HepG2 (cell line): Measurements from ENCODE around the gene TM4SF18. TPM values are rescaled to one million over a fixed set of nuclear protein-coding genes. Genes with fewer than 3 reads are reported as not detected.

Experiments used
- ATRX ChIP-seq: sonication (generic); formaldehyde crosslinking; IDR thresholded peaks from 2 replicates; pipeline ENCODE4 v1.4.0; 2020; ENCODE audit warnings: missing genetic modification reagents, borderline replicate concordance
- CHCHD3 ChIP-seq: sonication (generic); formaldehyde crosslinking; IDR thresholded peaks from 2 replicates; pipeline ENCODE4 v1.8.0; 2022; ENCODE audit warnings: mild to moderate bottlenecking, missing genetic modification reagents, moderate library complexity
- DNMT1 ChIP-seq: sonication (generic); formaldehyde crosslinking; IDR thresholded peaks from 2 replicates; pipeline ENCODE4 v1.5.1; 2020; ENCODE audit warnings: mild to moderate bottlenecking, missing genetic modification reagents
- ELF1 ChIP-seq: sonication (generic); formaldehyde crosslinking; IDR thresholded peaks from 2 replicates; pipeline ENCODE4 v1.4.0; 2020; ENCODE audit warnings: missing genetic modification reagents
- FOXO4 ChIP-seq: sonication (generic); formaldehyde crosslinking; conservative IDR thresholded peaks from 2 replicates; pipeline ENCODE4 v1.8.1; 2023; ENCODE audit warnings: missing genetic modification reagents
- MAFG ChIP-seq: sonication (generic); formaldehyde crosslinking; IDR thresholded peaks from 2 replicates; pipeline ENCODE4 v1.5.1; 2020; ENCODE audit warnings: mild to moderate bottlenecking, missing genetic modification reagents
- MBNL3 ChIP-seq: fragments of 250-450 bp; sonication (Bioruptor Pico); conservative IDR thresholded peaks from 2 replicates; pipeline ENCODE4 v1.8.0; 2022; ENCODE audit warnings: mild to moderate bottlenecking, inconsistent platforms
- MTF2 ChIP-seq: sonication (generic); formaldehyde crosslinking; IDR thresholded peaks from 2 replicates; pipeline ENCODE4 v1.5.0; 2020; ENCODE audit warnings: missing genetic modification reagents, borderline replicate concordance
- NR2F2 ChIP-seq: IDR thresholded peaks from 2 replicates; pipeline ENCODE4 v1.6.1; 2012; ENCODE audit warnings: low read depth, inconsistent platforms, borderline replicate concordance
- RAD21 ChIP-seq: fragments of 450-650 bp; formaldehyde crosslinking; IDR thresholded peaks from 2 replicates; pipeline ENCODE4 v1.5.0; 2020; ENCODE audit warnings: mild to moderate bottlenecking
- REPIN1 ChIP-seq: sonication (generic); formaldehyde crosslinking; IDR thresholded peaks from 2 replicates; pipeline ENCODE4 v1.8.0; 2022; ENCODE audit warnings: missing genetic modification reagents, low read depth, mild to moderate bottlenecking, borderline replicate concordance
- SP5 ChIP-seq: IDR thresholded peaks from 2 replicates; pipeline ENCODE4 v1.6.1; 2016; ENCODE audit warnings: low read depth, borderline replicate concordance
- STAG1 ChIP-seq: sonication (generic); formaldehyde crosslinking; IDR thresholded peaks from 2 replicates; pipeline ENCODE4 v1.4.0; 2020; ENCODE audit warnings: missing genetic modification reagents
- TMF1 ChIP-seq: sonication (generic); formaldehyde crosslinking; IDR thresholded peaks from 2 replicates; pipeline ENCODE4 v1.8.1; 2022; ENCODE audit warnings: low read depth, missing genetic modification reagents
- ZBTB3 ChIP-seq: sonication (generic); formaldehyde crosslinking; IDR thresholded peaks from 2 replicates; pipeline ENCODE4 v1.4.0; 2020; ENCODE audit warnings: low read depth, mild to moderate bottlenecking, moderate library complexity, missing genetic modification reagents, borderline replicate concordance
- ZBTB7B ChIP-seq: sonication (generic); formaldehyde crosslinking; IDR thresholded peaks from 2 replicates; pipeline ENCODE4 v1.4.0; 2020; ENCODE audit warnings: missing genetic modification reagents
- ZNF251 ChIP-seq: sonication (generic); formaldehyde crosslinking; IDR thresholded peaks from 2 replicates; pipeline ENCODE4 v1.9.0; 2021; ENCODE audit warnings: mild to moderate bottlenecking, missing genetic modification reagents
- ZNF816 ChIP-seq: sonication (generic); formaldehyde crosslinking; IDR thresholded peaks from 2 replicates; pipeline ENCODE4 v1.8.0; 2022; ENCODE audit warnings: missing genetic modification reagents, mild to moderate bottlenecking, borderline replicate concordance
- ZNF878 ChIP-seq: sonication (generic); formaldehyde crosslinking; IDR thresholded peaks from 2 replicates; pipeline ENCODE4 v1.8.1; 2023; ENCODE audit warnings: mild to moderate bottlenecking, missing genetic modification reagents, moderate library complexity
- polyA plus RNA-seq, 8 experiments: library from polyadenylated mRNA; depleted of rRNA in 3 of 8; stranded (reverse) in 7 of 8; unstranded in 1 of 8; fragments of >200 nt; fragmentation: Illumina TruSeq in 4 of 8; extraction: Trizol in 4 of 8; gene quantifications; 2 replicates each; pipeline versions ENCODE4 v1.2.1 to v1.2.3, GENCODE V29; 2011 to 2016; ENCODE audit warnings: low read depth in 4 of 8, missing spikeins in 1 of 8, mixed read lengths in 1 of 8; ENCODE audit not compliant: insufficient read depth in 1 of 8
- total RNA-seq, 5 experiments: library from RNA; depleted of rRNA; stranded (reverse); fragments of >200 nt; fragmentation: Illumina TruSeq; extraction: Trizol; gene quantifications; 2 replicates each; pipeline ENCODE4 v1.2.3, GENCODE V29; 2016; ENCODE audit warnings: low read depth in 1 of 5
- TF ChIP-seq, protein P1 (sequence below): IDR thresholded peaks from 2 replicates; pipeline ENCODE4 v1.6.1; 2012; ENCODE audit warnings: low read length, improper control_type of control experiment
- TF ChIP-seq, protein P2 (sequence below): sonication (generic); formaldehyde crosslinking; IDR thresholded peaks from 2 replicates; pipeline ENCODE4 v1.8.1; 2022; ENCODE audit warnings: low read depth, mild to moderate bottlenecking, missing genetic modification reagents

TM4SF18 gene
- total and polyA plus RNA-seq, 2 of the 13 experiments (the other 11 are each of a cell fraction or from before 2014, with no cell fraction given), result 0.15 TPM; not detected in 1

DNA sequence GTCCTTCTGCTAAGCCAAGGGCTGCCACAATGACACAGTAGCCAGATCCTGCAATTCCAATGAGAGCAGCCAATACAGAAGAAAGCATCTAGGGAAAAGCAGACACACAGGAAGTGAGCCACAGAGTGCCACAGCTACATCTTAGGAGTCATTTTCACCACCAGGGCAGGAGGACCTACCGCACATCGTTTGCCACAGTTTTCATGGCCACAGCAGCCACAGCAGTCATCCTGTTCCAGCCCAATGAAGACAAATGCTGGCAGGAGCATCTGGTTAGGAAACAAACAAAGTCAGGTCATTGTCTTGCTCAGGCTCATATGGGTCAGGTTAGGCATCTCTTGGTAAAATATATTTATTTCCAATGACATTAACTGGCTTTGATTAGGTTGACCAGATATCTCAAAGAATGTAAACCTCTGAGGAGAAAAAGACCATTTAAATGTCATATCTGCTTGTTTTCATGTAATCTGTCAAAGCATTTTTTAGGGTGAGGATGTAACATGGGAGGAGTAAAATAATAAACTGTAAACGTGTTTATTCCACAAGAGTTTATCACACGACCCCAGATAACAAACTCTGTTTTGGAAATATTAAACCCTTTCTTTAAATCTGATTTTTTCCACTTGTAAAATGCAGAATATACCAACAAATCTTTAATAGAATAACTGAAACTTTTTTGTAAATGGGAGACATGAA is 42.2 kb upstream of the TM4SF18 start (continued):
- TF ChIP-seq ZNF251 (CRISPR knock-in tag), result no peak
- no peak for TF ChIP-seq STAG1 (CRISPR knock-in tag)
- no peak for TF ChIP-seq ZBTB3 (CRISPR knock-in tag)
- no peak for TF ChIP-seq MAFG (CRISPR knock-in tag)
- no peak for TF ChIP-seq ZNF878
- no peak for TF ChIP-seq MTF2 (CRISPR knock-in tag)
- TF ChIP-seq FOXO4 (CRISPR knock-in tag), result no peak
- no peak for TF ChIP-seq ZBTB7B (CRISPR knock-in tag)
- TF ChIP-seq RAD21 (CRISPR knock-in tag), result no peak
- no peak for TF ChIP-seq ATRX (CRISPR knock-in tag)
- no peak for TF ChIP-seq ZNF816 (CRISPR knock-in tag)
- TF ChIP-seq, protein P1, sequence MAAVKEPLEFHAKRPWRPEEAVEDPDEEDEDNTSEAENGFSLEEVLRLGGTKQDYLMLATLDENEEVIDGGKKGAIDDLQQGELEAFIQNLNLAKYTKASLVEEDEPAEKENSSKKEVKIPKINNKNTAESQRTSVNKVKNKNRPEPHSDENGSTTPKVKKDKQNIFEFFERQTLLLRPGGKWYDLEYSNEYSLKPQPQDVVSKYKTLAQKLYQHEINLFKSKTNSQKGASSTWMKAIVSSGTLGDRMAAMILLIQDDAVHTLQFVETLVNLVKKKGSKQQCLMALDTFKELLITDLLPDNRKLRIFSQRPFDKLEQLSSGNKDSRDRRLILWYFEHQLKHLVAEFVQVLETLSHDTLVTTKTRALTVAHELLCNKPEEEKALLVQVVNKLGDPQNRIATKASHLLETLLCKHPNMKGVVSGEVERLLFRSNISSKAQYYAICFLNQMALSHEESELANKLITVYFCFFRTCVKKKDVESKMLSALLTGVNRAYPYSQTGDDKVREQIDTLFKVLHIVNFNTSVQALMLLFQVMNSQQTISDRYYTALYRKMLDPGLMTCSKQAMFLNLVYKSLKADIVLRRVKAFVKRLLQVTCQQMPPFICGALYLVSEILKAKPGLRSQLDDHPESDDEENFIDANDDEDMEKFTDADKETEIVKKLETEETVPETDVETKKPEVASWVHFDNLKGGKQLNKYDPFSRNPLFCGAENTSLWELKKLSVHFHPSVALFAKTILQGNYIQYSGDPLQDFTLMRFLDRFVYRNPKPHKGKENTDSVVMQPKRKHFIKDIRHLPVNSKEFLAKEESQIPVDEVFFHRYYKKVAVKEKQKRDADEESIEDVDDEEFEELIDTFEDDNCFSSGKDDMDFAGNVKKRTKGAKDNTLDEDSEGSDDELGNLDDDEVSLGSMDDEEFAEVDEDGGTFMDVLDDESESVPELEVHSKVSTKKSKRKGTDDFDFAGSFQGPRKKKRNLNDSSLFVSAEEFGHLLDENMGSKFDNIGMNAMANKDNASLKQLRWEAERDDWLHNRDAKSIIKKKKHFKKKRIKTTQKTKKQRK, result no peak
- TF ChIP-seq DNMT1 (CRISPR knock-in tag), result no peak
- no peak for TF ChIP-seq TMF1 (CRISPR knock-in tag)
- no peak for TF ChIP-seq SP5 (CRISPR knock-in tag)
- no peak for TF ChIP-seq NR2F2
- TF ChIP-seq CHCHD3 (CRISPR knock-in tag), result no peak
- no peak for TF ChIP-seq ELF1 (CRISPR knock-in tag)
- no peak for TF ChIP-seq MBNL3 (CRISPR knock-in tag)
- TF ChIP-seq, protein P2, sequence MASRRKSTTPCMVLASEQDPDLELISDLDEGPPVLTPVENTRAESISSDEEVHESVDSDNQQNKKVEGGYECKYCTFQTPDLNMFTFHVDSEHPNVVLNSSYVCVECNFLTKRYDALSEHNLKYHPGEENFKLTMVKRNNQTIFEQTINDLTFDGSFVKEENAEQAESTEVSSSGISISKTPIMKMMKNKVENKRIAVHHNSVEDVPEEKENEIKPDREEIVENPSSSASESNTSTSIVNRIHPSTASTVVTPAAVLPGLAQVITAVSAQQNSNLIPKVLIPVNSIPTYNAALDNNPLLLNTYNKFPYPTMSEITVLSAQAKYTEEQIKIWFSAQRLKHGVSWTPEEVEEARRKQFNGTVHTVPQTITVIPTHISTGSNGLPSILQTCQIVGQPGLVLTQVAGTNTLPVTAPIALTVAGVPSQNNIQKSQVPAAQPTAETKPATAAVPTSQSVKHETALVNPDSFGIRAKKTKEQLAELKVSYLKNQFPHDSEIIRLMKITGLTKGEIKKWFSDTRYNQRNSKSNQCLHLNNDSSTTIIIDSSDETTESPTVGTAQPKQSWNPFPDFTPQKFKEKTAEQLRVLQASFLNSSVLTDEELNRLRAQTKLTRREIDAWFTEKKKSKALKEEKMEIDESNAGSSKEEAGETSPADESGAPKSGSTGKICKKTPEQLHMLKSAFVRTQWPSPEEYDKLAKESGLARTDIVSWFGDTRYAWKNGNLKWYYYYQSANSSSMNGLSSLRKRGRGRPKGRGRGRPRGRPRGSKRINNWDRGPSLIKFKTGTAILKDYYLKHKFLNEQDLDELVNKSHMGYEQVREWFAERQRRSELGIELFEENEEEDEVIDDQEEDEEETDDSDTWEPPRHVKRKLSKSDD (CRISPR knock-in tag), result no peak
- TF ChIP-seq REPIN1 (CRISPR knock-in tag), result peak; percentile 33; the same call in 1 of the 2 replicates
